Neuronal stem cell (in vitro differentiated cells): ENCODE results near the gene NTPCR.

Experiments used
- DNase-seq: peaks from one replicate; pipeline ENCODE4 v3.0.0-alpha.2; 2013; ENCODE audit warnings: low spot score
- H2AFZ ChIP-seq: one replicate; pipeline ENCODE4 v1.6.1; 2013; ENCODE audit warnings: mild to moderate bottlenecking, low read length, inconsistent platforms
- H2AK5ac ChIP-seq: 2 replicates; pipeline ENCODE4 v1.6.1; 2013; ENCODE audit warnings: low read depth, mild to moderate bottlenecking, inconsistent platforms, low read length, moderate library complexity, mixed read lengths
- H2BK120ac ChIP-seq: 2 replicates; pipeline ENCODE4 v1.6.1; 2013; ENCODE audit warnings: low read depth, mild to moderate bottlenecking, inconsistent platforms, low read length, moderate library complexity, mixed read lengths
- H2BK12ac ChIP-seq: one replicate; pipeline ENCODE4 v1.6.1; 2013; ENCODE audit warnings: low read length, inconsistent platforms
- H2BK15ac ChIP-seq: 2 replicates; pipeline ENCODE4 v1.6.1; 2013; ENCODE audit warnings: mild to moderate bottlenecking, low read length, inconsistent platforms, mixed read lengths
- H2BK5ac ChIP-seq: one replicate; pipeline ENCODE4 v1.6.1; 2013; ENCODE audit warnings: inconsistent platforms, mild to moderate bottlenecking, low read length, moderate library complexity
- H3K14ac ChIP-seq: one replicate; pipeline ENCODE4 v1.6.1; 2013; ENCODE audit warnings: low read length, inconsistent platforms
- H3K18ac ChIP-seq: 2 replicates; pipeline ENCODE4 v1.6.1; 2013; ENCODE audit warnings: low read length, inconsistent platforms
- H3K23ac ChIP-seq: 2 replicates; pipeline ENCODE4 v1.6.1; 2013; ENCODE audit warnings: low read depth, mild to moderate bottlenecking, mixed read lengths, low read length, inconsistent platforms; ENCODE audit not compliant: poor library complexity
- H3K27ac ChIP-seq: replicated peaks from 3 replicates; pipeline ENCODE4 v1.5.1; 2013; ENCODE audit warnings: low read length, inconsistent platforms
- H3K27me3 ChIP-seq, 3 experiments: 2 replicates each; pipeline ENCODE4 v1.6.1; 2013; ENCODE audit warnings: low read length in 3 of 3, mild to moderate bottlenecking in 2 of 3, inconsistent platforms in 1 of 3, low read depth in 1 of 3, mixed read lengths in 1 of 3, moderate library complexity in 1 of 3; ENCODE audit not compliant: control insufficient read depth in 3 of 3, insufficient read depth in 3 of 3
- H3K36me3 ChIP-seq, 2 donors: replicated peaks in 1 of 2; 2 replicates each; pipeline ENCODE4 v1.6.1; 2013; ENCODE audit warnings: low read length in 2 of 2; ENCODE audit not compliant: control insufficient read depth in 2 of 2, insufficient read depth in 2 of 2
- H3K4ac ChIP-seq: 2 replicates; pipeline ENCODE4 v1.6.1; 2013; ENCODE audit warnings: inconsistent platforms, mild to moderate bottlenecking, low read length, moderate library complexity
- H3K4me1 ChIP-seq, 2 donors: 1 replicate in 1 of 2; 2 replicates in 1 of 2; pipeline ENCODE4 v1.6.1; 2013; ENCODE audit warnings: low read length in 2 of 2, low read depth in 1 of 2; ENCODE audit not compliant: control insufficient read depth in 2 of 2, insufficient read depth in 1 of 2
- H3K4me2 ChIP-seq: one replicate; pipeline ENCODE4 v1.6.1; 2013; ENCODE audit warnings: mild to moderate bottlenecking, low read length, inconsistent platforms; ENCODE audit not compliant: insufficient read depth, poor library complexity, severe bottlenecking
- H3K4me3 ChIP-seq, 2 donors: 2 replicates each; pipeline ENCODE4 v1.5.1; 2013; ENCODE audit warnings: low read length in 2 of 2, mild to moderate bottlenecking in 2 of 2, inconsistent platforms in 1 of 2, moderate library complexity in 1 of 2
- H3K79me1 ChIP-seq: one replicate; pipeline ENCODE4 v1.6.1; 2013; ENCODE audit warnings: low read depth, mild to moderate bottlenecking, inconsistent platforms, low read length, moderate library complexity
- H3K9ac ChIP-seq: one replicate; pipeline ENCODE4 v1.6.1; 2013; ENCODE audit warnings: mild to moderate bottlenecking, low read depth, low read length, inconsistent platforms; ENCODE audit not compliant: poor library complexity
- H3K9me3 ChIP-seq, 2 donors: replicated peaks in 1 of 2; 2 replicates each; pipeline versions ENCODE3 to v1.6.1; 2013; ENCODE audit warnings: low read length in 2 of 2, mild to moderate bottlenecking in 2 of 2, inconsistent platforms in 1 of 2, low read depth in 1 of 2, mixed read lengths in 1 of 2, moderate library complexity in 1 of 2; ENCODE audit not compliant: control insufficient read depth in 2 of 2, insufficient read depth in 1 of 2
- H4K8ac ChIP-seq: one replicate; pipeline ENCODE4 v1.6.1; 2013; ENCODE audit warnings: low read depth, mild to moderate bottlenecking, inconsistent platforms, low read length, moderate library complexity
- H4K91ac ChIP-seq: one replicate; pipeline ENCODE4 v1.6.1; 2013; ENCODE audit warnings: low read length, low read depth, mild to moderate bottlenecking, inconsistent platforms; ENCODE audit not compliant: poor library complexity
- WGBS, 2 donors: extraction: QIAGEN DNeasy Blood & Tissue Kit; methylation state at CpG; one replicate each; pipeline ENCODE4 v1.1.7; 2013; ENCODE audit warnings: missing lambda C conversion rate in 2 of 2, mixed read lengths in 1 of 2; ENCODE audit not compliant: insufficient read length in 2 of 2, insufficient replicate concordance in 1 of 2; ENCODE audit errors: extremely low coverage in 2 of 2; 5-methylcytosine and 5-hydroxymethylcytosine counted together

The NTPCR gene

DNA sequence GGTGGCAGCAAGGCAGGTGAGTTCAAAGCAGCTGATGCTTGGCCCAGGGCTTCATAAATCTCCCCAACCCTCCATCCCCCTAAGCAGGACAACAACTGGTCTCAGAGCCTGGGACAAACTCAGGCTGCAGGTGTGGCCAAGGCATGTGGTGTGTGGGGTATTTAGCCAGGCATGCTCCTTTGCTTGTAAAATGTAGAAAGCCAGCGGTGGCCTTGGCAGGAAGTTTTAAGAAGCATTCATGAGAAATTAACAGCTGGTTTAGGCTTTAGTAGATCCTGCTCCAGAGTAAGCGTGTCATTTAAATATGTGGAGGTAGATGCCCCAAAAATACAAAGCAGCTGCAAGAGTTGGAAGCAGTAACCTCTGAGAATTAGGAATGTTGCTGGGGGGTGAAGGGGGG lies 44.8 kb downstream of the NTPCR start:
- Histone ChIP-seq H3K18ac (no peak overlapping the region), H3K36me3 (peaks cover 24 to 28% of the 10 kb centered on the region in 2 donors), H4K91ac (no peak overlapping the region)

GRCh38 chr1:232996143-232996542 lies 45.7 kb downstream of the NTPCR start:
- Histone ChIP-seq H3K27me3 (no peaks in the 10 kb centered on the region), H4K91ac (no peak overlapping the region), H3K23ac (no peak overlapping the region), H2BK15ac (no peak overlapping the region), H3K4me1 (no peaks in the 10 kb centered on the region), H3K18ac (no peak overlapping the region), H3K4ac (no peak overlapping the region), H2AFZ (no peak overlapping the region), H2BK5ac (no peak overlapping the region), H3K14ac (no peak overlapping the region), H3K27ac (no peak overlapping the region), H3K36me3 (peaks cover 25 to 29% of the 10 kb centered on the region in 2 donors), H2BK120ac (no peak overlapping the region), H4K8ac (no peak overlapping the region), H2AK5ac (no peak overlapping the region), H3K79me1 (no peaks in the 10 kb centered on the region), H3K9me3 (peaks cover 5 to 12% of the 10 kb centered on the region in 2 donors), H2BK12ac (no peak overlapping the region), H3K4me3 (no peak overlapping the region), H3K4me2 (no peak overlapping the region), H3K9ac (no peak overlapping the region)
- no peak for DNase-seq
- no CpG with 5 or more reads among the region's 2 CpGs for WGBS, 2 donors

More for the DNA sequence above, 44.8 kb downstream of the NTPCR start:
- no peaks in the 10 kb centered on the region for H3K27me3 ChIP-seq
- peaks cover 5% of the 10 kb centered on the region for H3K79me1 ChIP-seq
- H3K27ac ChIP-seq, result no peak overlapping the region
- no peak overlapping the region for H2BK12ac ChIP-seq
- H3K14ac ChIP-seq, result no peak overlapping the region
- H4K8ac ChIP-seq, result no peak overlapping the region
- no peak overlapping the region for H2AK5ac ChIP-seq
- no peak overlapping the region for H3K23ac ChIP-seq
- no peak for DNase-seq
- no peak overlapping the region for H3K9ac ChIP-seq
- H3K4me3 ChIP-seq, result no peak overlapping the region
- H2BK120ac ChIP-seq, result no peak overlapping the region
- no peak overlapping the region for H2BK5ac ChIP-seq
- H2AFZ ChIP-seq, result no peak overlapping the region
- H3K9me3 ChIP-seq, result peaks cover 5 to 12% of the 10 kb centered on the region in 2 donors
- H3K4ac ChIP-seq, result no peak overlapping the region
- no peak overlapping the region for H2BK15ac ChIP-seq
- WGBS, 2 donors, result no CpG with 5 or more reads among the region's 2 CpGs
- H3K4me2 ChIP-seq, result no peak overlapping the region
- no peaks in the 10 kb centered on the region for H3K4me1 ChIP-seq

DNA sequence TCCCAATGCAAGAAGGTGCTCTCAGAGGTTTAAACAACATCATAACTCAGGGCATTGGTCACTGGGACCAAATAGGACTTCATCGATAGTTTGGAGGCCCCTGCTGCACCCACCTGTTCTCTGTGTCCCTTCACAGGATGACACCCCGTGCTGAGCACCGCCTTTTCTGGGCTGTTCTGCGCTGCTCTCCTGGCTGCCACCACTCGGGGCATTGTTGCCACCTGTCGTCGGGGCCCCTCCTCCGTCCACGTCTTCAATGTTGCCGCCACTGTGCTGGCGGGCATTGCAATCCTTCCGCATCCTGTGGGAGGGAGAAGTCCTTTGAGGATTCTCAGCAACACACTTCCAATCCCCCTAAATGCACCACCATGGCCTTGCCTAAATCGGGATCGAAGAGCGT lies 47.7 kb downstream of the NTPCR start:
- H2BK120ac ChIP-seq, result no peak overlapping the region
- peak overlapping the region; percentile 56 for H3K14ac ChIP-seq
- H3K4me2 ChIP-seq, result no peak overlapping the region
- no peak overlapping the region for H4K8ac ChIP-seq
- no peaks in the 10 kb centered on the region for H3K4me1 ChIP-seq
- H3K9me3 ChIP-seq, result peaks cover 5 to 11% of the 10 kb centered on the region in 2 donors
- no peak overlapping the region for H3K23ac ChIP-seq
- H4K91ac ChIP-seq, result no peak overlapping the region
- peak overlapping the region; percentile 6 for H3K4ac ChIP-seq
- H3K27ac ChIP-seq, result no peak overlapping the region
- no CpG with 5 or more reads among the region's 15 CpGs for WGBS, 2 donors
- no peak overlapping the region for H2BK15ac ChIP-seq
- H3K9ac ChIP-seq, result peak overlapping the region; percentile 21
- H2AK5ac ChIP-seq, result no peak overlapping the region
- H2BK12ac ChIP-seq, result no peak overlapping the region
- no peaks in the 10 kb centered on the region for H3K27me3 ChIP-seq
- no peak overlapping the region for H2AFZ ChIP-seq
- H2BK5ac ChIP-seq, result no peak overlapping the region
- H3K36me3 ChIP-seq, result peaks cover 25 to 29% of the 10 kb centered on the region in 2 donors
- no peaks in the 10 kb centered on the region for H3K79me1 ChIP-seq
- DNase-seq, result no peak
- H3K18ac ChIP-seq, result no peak overlapping the region
- no peak overlapping the region for H3K4me3 ChIP-seq

GRCh38 chr1:232998646-232999045 lies 48.2 kb downstream of the NTPCR start:
- no peak overlapping the region for H2BK15ac ChIP-seq
- H2BK5ac ChIP-seq, result peak overlapping the region; percentile 39
- no peak overlapping the region for H3K4ac ChIP-seq
- H2BK120ac ChIP-seq, result no peak overlapping the region
- H3K4me1 ChIP-seq, result no peaks in the 10 kb centered on the region
- H3K14ac ChIP-seq, result no peak overlapping the region
- no peak overlapping the region for H3K4me2 ChIP-seq
- no peak for DNase-seq
- no peak overlapping the region for H3K4me3 ChIP-seq
- peaks cover 4 to 6% of the 10 kb centered on the region in 2 donors for H3K9me3 ChIP-seq
- no peak overlapping the region for H4K91ac ChIP-seq
- no peaks in the 10 kb centered on the region for H3K27me3 ChIP-seq
- H3K79me1 ChIP-seq, result no peaks in the 10 kb centered on the region
- H3K23ac ChIP-seq, result no peak overlapping the region
- no peak overlapping the region for H2AFZ ChIP-seq
- no peak overlapping the region for H3K9ac ChIP-seq
- no CpG with 5 or more reads among the region's 3 CpGs for WGBS, 2 donors
- peaks cover 24 to 29% of the 10 kb centered on the region in 2 donors for H3K36me3 ChIP-seq
- H4K8ac ChIP-seq, result no peak overlapping the region
- no peak overlapping the region for H3K18ac ChIP-seq
- no peak overlapping the region for H2AK5ac ChIP-seq
- no peak overlapping the region for H2BK12ac ChIP-seq
- H3K27ac ChIP-seq, result no peak overlapping the region
